Myocyte (in vitro differentiated cells): ENCODE measurements around the gene CD27. TPM values are rescaled to one million over a fixed set of nuclear protein-coding genes. Genes with fewer than 3 reads are reported as not detected.

Source experiments
- DNase-seq: peaks from one replicate; pipeline ENCODE4 v3.0.0-alpha.2; 2012; ENCODE audit warnings: low read depth
- total RNA-seq: library from RNA; depleted of rRNA; stranded (reverse); fragments of >200 nt; gene quantifications from 2 replicates; pipeline ENCODE4 v1.2.3, GENCODE V29; 2014

Gene CD27
- total RNA-seq, 1 donor from 2014 or later: not detected

- peak; percentile 26 for DNase-seq
Observed at GRCh38 chr12:6434205-6435140, 10.3 kb upstream of the CD27 start.

- no peak for DNase-seq
Observed at GRCh38 chr12:6435961-6436715, 8.6 kb upstream of the CD27 start.

GRCh38 chr12:6437586-6437985, 7.2 kb upstream of the CD27 start:
- DNase-seq: no peak

- DNase-seq: no peak
Observed at GRCh38 chr12:6438345-6438744, 6.4 kb upstream of the CD27 start.

GRCh38 chr12:6440391-6440790, 4.4 kb upstream of the CD27 start:
- no peak for DNase-seq

GRCh38 chr12:6442836-6443235, 1.9 kb upstream of the CD27 start:
- DNase-seq: peak; percentile 17

GRCh38 chr12:6443361-6443983, 1.3 kb upstream of the CD27 start:
- no peak for DNase-seq

- no peak for DNase-seq
Observed at GRCh38 chr12:6444031-6444430, 724 bp upstream of the CD27 start.

GRCh38 chr12:6450091-6450868, 5.5 kb downstream of the CD27 start:
- DNase-seq: peak; percentile 75

- DNase-seq: no peak
Observed at GRCh38 chr12:6450869-6451347, 6.2 kb downstream of the CD27 start.

- peak; percentile 95 for DNase-seq
Observed at GRCh38 chr12:6451348-6452244, 6.8 kb downstream of the CD27 start, which contains the start of gene TAPBPL. TAPBPL (plus strand) TSS chr12:6452042; CDS start chr12:6452249, 207 bp downstream.

GRCh38 chr12:6452245-6452943, 7.6 kb downstream of the CD27 start:
- DNase-seq: peak; percentile 59

GRCh38 chr12:6452944-6453630, 8.3 kb downstream of the CD27 start:
- DNase-seq: peak; percentile 57

GRCh38 chr12:6457220-6457945, 12.6 kb downstream of the CD27 start:
- no peak for DNase-seq

- DNase-seq: no peak
Observed at GRCh38 chr12:6458281-6459003, 13.7 kb downstream of the CD27 start.

- peak; percentile 57 for DNase-seq
Observed at GRCh38 chr12:6459004-6459337, 14.2 kb downstream of the CD27 start.

- DNase-seq: no peak
Observed at GRCh38 chr12:6460751-6461371, 16.1 kb downstream of the CD27 start.
